GM12892 (cell line): ENCODE measurements around the gene SCLT1.

Source experiments
- POLR2A ChIP-seq: IDR thresholded peaks from 2 replicates; pipeline ENCODE4 v1.6.1; 2011; ENCODE audit warnings: low read depth, low read length, control low read depth
- POLR2AphosphoS5 ChIP-seq: IDR thresholded peaks from 2 replicates; pipeline ENCODE4 v1.6.1; 2011; ENCODE audit warnings: low read depth, low read length, control low read depth
- TAF1 ChIP-seq: IDR thresholded peaks from 2 replicates; pipeline ENCODE4 v1.6.1; 2011; ENCODE audit warnings: low read depth, mild to moderate bottlenecking, control low read depth, low read length, borderline replicate concordance

DNA sequence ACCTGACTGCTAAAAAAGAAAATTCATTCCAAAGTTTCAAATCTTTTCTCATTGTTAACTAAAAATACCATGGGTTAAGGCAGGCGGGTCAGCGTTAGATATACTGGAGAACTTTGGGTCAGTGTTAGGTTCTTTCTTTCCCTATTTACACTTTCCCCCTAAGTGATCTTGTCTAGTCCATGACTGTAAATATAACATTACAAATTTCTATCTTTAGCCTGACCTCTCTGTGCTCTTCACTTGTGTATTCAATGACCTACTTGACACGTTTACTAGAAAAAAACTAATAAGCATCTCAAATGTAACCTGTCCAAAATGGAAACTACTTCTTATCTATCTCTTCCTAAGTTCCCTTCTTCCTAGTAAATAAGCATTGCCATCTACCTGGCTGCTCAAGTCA is 188.5 kb downstream of the SCLT1 start:
- TF ChIP-seq POLR2A, result no peak
- no peak for TF ChIP-seq POLR2AphosphoS5
- TF ChIP-seq TAF1, result no peak
